DOHH2 (cell line): ENCODE measurements around the gene DCTN3.

Experiments
- H3F3A ChIP-seq: fragments of 200-600 bp; sonication (generic), shearing (Covaris generic); 2 replicates; pipeline ENCODE4 v1.6.0; 2016; ENCODE audit warnings: antibody characterized with exemption, mild to moderate bottlenecking; ENCODE audit not compliant: control insufficient read depth, insufficient read depth
- H3K27ac ChIP-seq: fragments of 200-600 bp; sonication (generic); 2 replicates; pipeline ENCODE4 v1.5.1; 2014; ENCODE audit warnings: low read depth, mild to moderate bottlenecking, low read length, moderate library complexity
- H3K27me3 ChIP-seq: fragments of 200-600 bp; sonication (generic); 2 replicates; pipeline ENCODE4 v1.6.1; 2014; ENCODE audit warnings: mild to moderate bottlenecking, low read length, mixed read lengths; ENCODE audit not compliant: control insufficient read depth
- H3K36me3 ChIP-seq: fragments of 200-600 bp; sonication (generic); 2 replicates; pipeline ENCODE4 v1.6.1; 2014; ENCODE audit warnings: mild to moderate bottlenecking, low read length, moderate library complexity, mixed read lengths; ENCODE audit not compliant: control insufficient read depth
- H3K4me1 ChIP-seq: fragments of 200-600 bp; sonication (generic); 2 replicates; pipeline ENCODE4 v1.6.1; 2014; ENCODE audit warnings: mild to moderate bottlenecking, low read length, mixed read lengths; ENCODE audit not compliant: control insufficient read depth
- H3K4me2 ChIP-seq: fragments of 200-600 bp; sonication (generic); 2 replicates; pipeline ENCODE4 v1.6.0; 2014; ENCODE audit warnings: mild to moderate bottlenecking, low read length, moderate library complexity
- H3K4me3 ChIP-seq: fragments of 200-600 bp; sonication (generic); 2 replicates; pipeline ENCODE4 v1.5.1; 2014; ENCODE audit warnings: mild to moderate bottlenecking, low read length, mixed read lengths
- H3K79me2 ChIP-seq: fragments of 200-600 bp; sonication (generic); 2 replicates; pipeline ENCODE4 v1.6.1; 2014; ENCODE audit warnings: mild to moderate bottlenecking, low read length, mixed read lengths; ENCODE audit not compliant: control insufficient read depth
- H3K9me2 ChIP-seq: fragments of 200-600 bp; sonication (generic); replicated peaks from 2 replicates; pipeline ENCODE4 v1.6.1; 2014; ENCODE audit warnings: mild to moderate bottlenecking, low read length, mixed read lengths; ENCODE audit not compliant: control insufficient read depth
- H3K9me3 ChIP-seq: fragments of 200-600 bp; sonication (generic); 2 replicates; pipeline ENCODE4 v1.6.1; 2014; ENCODE audit warnings: antibody characterized with exemption, low read length, mixed read lengths; ENCODE audit not compliant: control insufficient read depth, insufficient read depth
- H4K20me1 ChIP-seq: fragments of 200-600 bp; sonication (generic); 2 replicates; pipeline ENCODE4 v1.6.0; 2014; ENCODE audit warnings: low read depth, mild to moderate bottlenecking, antibody characterized with exemption, low read length, moderate library complexity; ENCODE audit not compliant: control insufficient read depth, insufficient read depth
- CTCF ChIP-seq: fragments of 200-600 bp; sonication (generic); IDR thresholded peaks from one replicate; pipeline ENCODE4 v1.5.1; 2014; ENCODE audit warnings: antibody characterized with exemption, mild to moderate bottlenecking, low read depth, low read length; ENCODE audit not compliant: poor library complexity, severe bottlenecking
- EZH2phosphoT487 ChIP-seq: fragments of 200-600 bp; sonication (generic); IDR thresholded peaks from 2 replicates; pipeline ENCODE4 v1.6.1; 2017; ENCODE audit warnings: borderline replicate concordance, mild to moderate bottlenecking, antibody characterized with exemption, low read length, moderate library complexity, mixed read lengths

Gene DCTN3

DNA sequence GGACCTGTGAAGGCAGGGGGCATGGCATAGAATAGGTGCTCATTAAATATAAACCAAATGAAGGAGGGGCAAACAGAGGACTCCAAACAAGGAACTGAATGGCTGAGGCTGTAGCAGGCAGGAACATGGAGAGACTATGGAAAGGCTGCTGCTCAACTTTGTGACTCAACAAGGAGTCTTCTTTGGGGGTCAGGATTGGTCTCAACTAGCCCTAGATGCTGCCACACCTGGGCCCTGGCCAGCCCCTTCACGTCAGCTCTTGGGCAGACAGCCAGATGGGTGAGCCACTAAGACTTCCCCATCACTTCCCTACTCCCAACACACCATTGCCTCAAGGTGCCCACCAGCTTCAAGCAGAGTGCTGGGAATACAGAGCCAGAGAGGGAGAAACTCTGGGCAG is 19.4 kb downstream of the DCTN3 start:
- Histone ChIP-seq H3K4me1 (no peaks in the 10 kb centered on the region), H3K9me2 (no peaks in the 10 kb centered on the region), H3K36me3 (no peaks in the 10 kb centered on the region), H4K20me1 (no peaks in the 10 kb centered on the region), H3K27ac (no peak overlapping the region), H3F3A (no peaks in the 10 kb centered on the region), H3K27me3 (no peaks in the 10 kb centered on the region; the same call in 1 of the 2 replicates), H3K9me3 (no peaks in the 10 kb centered on the region), H3K4me2 (no peak overlapping the region), H3K4me3 (no peak overlapping the region), H3K79me2 (no peaks in the 10 kb centered on the region)
- TF ChIP-seq EZH2phosphoT487, result no peak
- no peak for TF ChIP-seq CTCF

- no peaks in the 10 kb centered on the region for H3K36me3 ChIP-seq
- H3K27me3 ChIP-seq, result no peaks in the 10 kb centered on the region; the same call in 1 of the 2 replicates
- H3K27ac ChIP-seq, result no peak overlapping the region
- H3F3A ChIP-seq, result no peaks in the 10 kb centered on the region
- no peaks in the 10 kb centered on the region for H4K20me1 ChIP-seq
- no peaks in the 10 kb centered on the region for H3K79me2 ChIP-seq
- H3K4me2 ChIP-seq, result no peak overlapping the region
- no peaks in the 10 kb centered on the region for H3K9me2 ChIP-seq
- no peak overlapping the region for H3K4me3 ChIP-seq
- H3K4me1 ChIP-seq, result no peaks in the 10 kb centered on the region
- TF ChIP-seq CTCF (no peak), EZH2phosphoT487 (no peak)
- no peaks in the 10 kb centered on the region for H3K9me3 ChIP-seq
Measured at GRCh38 chr9:34599546-34599945, 20.7 kb downstream of the DCTN3 start.

DNA sequence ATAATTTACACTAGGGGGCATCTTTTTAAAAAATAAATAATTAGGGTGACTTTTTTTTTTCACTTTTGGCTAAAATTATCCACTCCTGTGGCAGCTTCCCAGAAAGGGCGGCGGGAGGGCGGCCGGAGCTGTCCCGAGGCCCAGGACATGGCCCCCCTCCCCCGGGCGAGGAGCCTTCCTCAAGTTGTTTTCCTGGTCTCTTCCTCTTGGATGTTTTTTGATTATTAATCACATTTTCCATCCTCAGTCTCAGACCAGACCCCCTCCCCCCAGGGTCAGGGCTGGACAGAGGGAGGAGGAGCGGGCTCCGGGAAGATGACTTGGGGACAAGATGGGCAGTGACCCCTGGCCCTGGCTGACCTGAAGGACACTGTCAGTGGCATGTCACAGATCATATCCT is 26.1 kb downstream of the DCTN3 start:
- H3K9me3 ChIP-seq, result no peaks in the 10 kb centered on the region
- no peaks in the 10 kb centered on the region for H3F3A ChIP-seq
- H3K9me2 ChIP-seq, result no peaks in the 10 kb centered on the region
- peaks cover 27% of the 10 kb centered on the region for H3K27me3 ChIP-seq
- no peak overlapping the region for H3K27ac ChIP-seq
- H4K20me1 ChIP-seq, result no peaks in the 10 kb centered on the region
- H3K4me1 ChIP-seq, result peaks cover 8% of the 10 kb centered on the region
- no peak overlapping the region for H3K4me2 ChIP-seq
- no peak overlapping the region for H3K4me3 ChIP-seq
- no peaks in the 10 kb centered on the region for H3K79me2 ChIP-seq
- H3K36me3 ChIP-seq, result no peaks in the 10 kb centered on the region
- no peak for TF ChIP-seq EZH2phosphoT487
- no peak for TF ChIP-seq CTCF
